ENCODE results near the gene NEGR1. TPM values are rescaled to one million over a fixed set of nuclear protein-coding genes. Genes with fewer than 3 reads are reported as not detected.

The NEGR1 gene
- total RNA-seq, 2 experiments from 2014 or later, result not detected

DNA sequence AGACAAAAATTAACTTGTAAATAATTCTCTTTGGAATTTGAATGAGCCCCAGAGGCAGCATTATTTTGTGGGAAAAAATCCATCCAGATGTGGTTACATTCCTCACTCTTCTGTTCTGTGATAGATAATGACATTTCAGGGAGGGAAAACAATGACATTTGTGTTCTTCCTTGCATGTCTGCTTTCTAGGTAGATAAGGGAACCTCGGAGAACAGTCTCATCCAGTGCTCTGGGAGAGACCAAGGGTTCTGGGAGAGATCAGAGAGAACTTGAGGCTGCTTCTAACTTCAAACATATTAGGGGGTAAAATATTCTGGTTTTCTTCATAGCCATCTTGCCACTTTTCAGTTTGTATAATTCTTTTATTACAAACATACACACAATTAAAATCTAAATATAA, 269.2 kb downstream of the NEGR1 start:
- DNase-seq, result no peak
- Mint-ChIP-seq H3K27ac (no peak overlapping the region), H3K4me3 (no peak overlapping the region), H3K36me3 (no peaks in the 10 kb centered on the region), H3K27me3 (no peaks in the 10 kb centered on the region), H3K9me3 (no peaks in the 10 kb centered on the region), H3K4me1 (no peaks in the 10 kb centered on the region)
- POLR2A ChIA-PET, result no interaction called here
- no peak for ATAC-seq (ENCODE audit: low read depth)

GRCh38 chr1:72011721-72012120, 270.6 kb downstream of the NEGR1 start:
- H3K4me3 Mint-ChIP-seq, result no peak overlapping the region
- no peaks in the 10 kb centered on the region for H3K9me3 Mint-ChIP-seq
- no peaks in the 10 kb centered on the region for H3K4me1 Mint-ChIP-seq
- POLR2A ChIA-PET, result no interaction called here
- H3K27ac Mint-ChIP-seq, result no peak overlapping the region
- no peaks in the 10 kb centered on the region for H3K36me3 Mint-ChIP-seq
- no peak for ATAC-seq (ENCODE audit: low read depth)
- no peak for DNase-seq
- H3K27me3 Mint-ChIP-seq, result no peaks in the 10 kb centered on the region

DNA sequence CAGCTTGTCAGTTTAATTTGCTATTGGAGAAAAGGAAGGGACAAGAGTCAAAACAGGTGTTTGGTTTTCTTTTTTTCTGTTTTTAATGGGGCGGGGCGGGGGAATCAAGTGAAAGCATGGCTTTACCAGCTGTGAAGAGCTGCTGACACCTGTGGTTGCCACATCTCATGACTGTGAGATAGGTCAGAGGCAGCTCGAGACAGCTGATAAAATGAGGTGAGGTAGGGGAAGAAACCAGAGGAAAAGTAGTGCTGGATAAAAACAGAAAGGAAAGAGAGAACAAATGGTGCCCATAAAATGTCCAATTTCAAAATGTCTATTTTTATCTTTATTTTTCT, 272.3 kb downstream of the NEGR1 start:
- H3K27ac Mint-ChIP-seq, result no peak overlapping the region
- DNase-seq, result no peak
- H3K36me3 Mint-ChIP-seq, result no peaks in the 10 kb centered on the region
- no peaks in the 10 kb centered on the region for H3K9me3 Mint-ChIP-seq
- H3K4me3 Mint-ChIP-seq, result no peak overlapping the region
- no peaks in the 10 kb centered on the region for H3K27me3 Mint-ChIP-seq
- ATAC-seq (ENCODE audit: low read depth), result no peak
- POLR2A ChIA-PET, result no interaction called here
- no peaks in the 10 kb centered on the region for H3K4me1 Mint-ChIP-seq

GRCh38 chr1:72009173-72010093, 272.9 kb downstream of the NEGR1 start:
- ATAC-seq (ENCODE audit: low read depth) (no peak), DNase-seq (no peak)
- Mint-ChIP-seq H3K27ac (no peak overlapping the region), H3K27me3 (no peaks in the 10 kb centered on the region), H3K4me1 (no peaks in the 10 kb centered on the region), H3K9me3 (no peaks in the 10 kb centered on the region), H3K36me3 (no peaks in the 10 kb centered on the region), H3K4me3 (no peak overlapping the region)
- POLR2A ChIA-PET, result no interaction called here

GRCh38 chr1:72007312-72007711, 275.0 kb downstream of the NEGR1 start:
- POLR2A ChIA-PET, result no interaction called here
- ATAC-seq (ENCODE audit: low read depth), result no peak
- Mint-ChIP-seq H3K27ac (no peak overlapping the region), H3K9me3 (no peaks in the 10 kb centered on the region), H3K4me1 (no peaks in the 10 kb centered on the region), H3K36me3 (no peaks in the 10 kb centered on the region), H3K4me3 (no peak overlapping the region), H3K27me3 (peaks cover 2% of the 10 kb centered on the region)
- DNase-seq, result no peak

DNA sequence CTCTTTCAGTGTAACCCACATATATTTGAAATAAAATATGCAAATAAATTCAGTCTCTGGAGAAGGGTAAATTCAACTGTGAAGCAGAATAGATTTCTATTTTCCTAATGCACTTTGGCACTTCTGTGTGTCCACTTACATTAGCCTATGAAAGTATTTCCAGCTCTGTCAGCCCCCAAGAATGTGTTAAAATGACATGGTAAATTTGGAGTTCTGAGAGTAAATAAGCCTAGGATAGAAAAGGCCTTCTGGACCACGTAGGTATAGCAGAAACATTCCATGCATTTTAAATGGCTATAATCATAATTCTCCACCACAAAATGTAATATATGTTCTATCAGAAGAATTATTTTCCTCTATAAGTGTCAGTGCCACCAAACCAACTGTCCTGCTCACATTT, 276.2 kb downstream of the NEGR1 start:
- Mint-ChIP-seq H3K4me3 (no peak overlapping the region), H3K9me3 (no peaks in the 10 kb centered on the region)
- no peak for ATAC-seq (ENCODE audit: low read depth)

GRCh38 chr1:72003092-72003491, 279.2 kb downstream of the NEGR1 start:
- Mint-ChIP-seq H3K27ac (no peak overlapping the region), H3K4me1 (no peaks in the 10 kb centered on the region), H3K36me3 (no peaks in the 10 kb centered on the region), H3K9me3 (no peaks in the 10 kb centered on the region), H3K4me3 (no peak overlapping the region), H3K27me3 (peaks cover 2% of the 10 kb centered on the region)
- POLR2A ChIA-PET, result no interaction called here
- no peak for DNase-seq
- ATAC-seq (ENCODE audit: low read depth), result no peak

More for the DNA sequence above, 276.2 kb downstream of the NEGR1 start:
- Mint-ChIP-seq H3K36me3 (no peaks in the 10 kb centered on the region), H3K27ac (no peak overlapping the region), H3K4me1 (no peaks in the 10 kb centered on the region), H3K27me3 (peaks cover 2% of the 10 kb centered on the region)
- POLR2A ChIA-PET, result no interaction called here
- no peak for DNase-seq

DNA sequence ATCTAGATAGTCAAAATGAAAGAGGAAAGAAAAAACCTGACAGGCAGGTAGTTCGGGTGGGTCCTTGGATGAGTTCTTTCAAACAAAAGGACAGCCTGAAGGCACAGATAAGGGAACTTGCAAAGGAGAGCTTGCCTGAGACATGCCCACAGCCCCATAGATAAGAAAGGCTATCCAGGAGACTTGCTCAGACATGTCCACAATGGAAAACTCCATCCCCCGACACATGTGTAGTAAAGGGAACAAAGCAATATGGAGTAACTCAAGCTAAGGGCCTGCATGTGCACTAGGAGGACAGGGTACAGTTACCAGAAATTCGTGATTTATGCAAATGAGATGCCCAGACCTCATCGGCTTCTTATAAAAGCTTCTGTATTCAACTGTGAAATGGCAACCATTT, 281.5 kb downstream of the NEGR1 start:
- Mint-ChIP-seq H3K4me1 (no peaks in the 10 kb centered on the region), H3K27ac (no peak overlapping the region), H3K9me3 (no peaks in the 10 kb centered on the region), H3K27me3 (peaks cover 2% of the 10 kb centered on the region), H3K4me3 (no peak overlapping the region), H3K36me3 (no peaks in the 10 kb centered on the region)
- DNase-seq (no peak), ATAC-seq (ENCODE audit: low read depth) (no peak)
- POLR2A ChIA-PET, result no interaction called here

GRCh38 chr1:71994646-71995045, 287.7 kb downstream of the NEGR1 start:
- Mint-ChIP-seq H3K4me1 (no peaks in the 10 kb centered on the region), H3K27me3 (no peaks in the 10 kb centered on the region), H3K36me3 (no peaks in the 10 kb centered on the region), H3K4me3 (no peak overlapping the region), H3K27ac (no peak overlapping the region), H3K9me3 (no peaks in the 10 kb centered on the region)
- DNase-seq (no peak), ATAC-seq (ENCODE audit: low read depth) (no peak)
- POLR2A ChIA-PET, result no interaction called here

DNA sequence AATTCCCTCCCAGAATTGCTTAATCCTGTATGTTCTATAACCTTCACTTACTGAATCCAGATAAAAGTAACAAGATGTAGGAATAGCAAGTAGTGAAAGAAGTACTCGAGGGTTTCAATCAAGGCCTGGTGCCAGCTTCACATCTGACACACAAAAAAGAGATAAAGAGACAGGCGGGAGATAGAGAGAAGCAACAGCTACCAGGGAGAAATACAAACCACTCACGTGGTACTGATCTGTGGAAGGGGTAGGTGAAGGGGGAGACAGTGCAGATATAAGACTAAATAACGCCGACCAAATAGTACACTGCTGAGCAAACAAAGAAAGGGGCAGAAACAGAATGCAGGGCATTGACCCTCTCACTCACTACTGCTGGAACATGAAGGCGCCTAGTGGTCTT, 295.2 kb downstream of the NEGR1 start:
- Mint-ChIP-seq H3K4me3 (no peak overlapping the region), H3K4me1 (no peaks in the 10 kb centered on the region), H3K36me3 (no peaks in the 10 kb centered on the region), H3K27ac (no peak overlapping the region), H3K9me3 (no peaks in the 10 kb centered on the region), H3K27me3 (no peaks in the 10 kb centered on the region)
- DNase-seq (no peak), ATAC-seq (ENCODE audit: low read depth) (no peak)
- POLR2A ChIA-PET, result no interaction called here

DNA sequence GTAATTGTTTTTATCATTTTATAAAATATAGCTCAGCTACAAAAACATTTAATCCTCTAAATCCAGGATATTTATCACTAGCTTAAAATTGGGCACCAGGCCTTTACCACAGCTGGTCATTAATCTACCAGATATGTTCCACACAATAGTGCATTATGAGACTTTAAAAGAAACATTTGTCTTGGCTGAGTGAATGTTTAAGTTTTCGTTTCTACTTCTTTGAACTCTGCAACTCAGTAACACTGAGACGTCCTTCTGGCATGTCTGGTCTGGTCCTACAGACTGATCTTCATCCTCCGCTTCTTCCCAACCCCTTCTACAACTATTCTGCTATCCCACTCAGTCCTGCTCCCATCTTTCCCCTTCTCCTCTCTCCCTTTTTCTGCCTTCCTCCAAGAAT, 296.2 kb downstream of the NEGR1 start:
- H3K36me3 Mint-ChIP-seq, result no peaks in the 10 kb centered on the region
- POLR2A ChIA-PET, result no interaction called here
- no peaks in the 10 kb centered on the region for H3K27me3 Mint-ChIP-seq
- H3K9me3 Mint-ChIP-seq, result no peaks in the 10 kb centered on the region
- no peak overlapping the region for H3K4me3 Mint-ChIP-seq
- no peak for DNase-seq
- H3K27ac Mint-ChIP-seq, result no peak overlapping the region
- no peak for ATAC-seq (ENCODE audit: low read depth)
- no peaks in the 10 kb centered on the region for H3K4me1 Mint-ChIP-seq

- POLR2A ChIA-PET, result no interaction called here
- DNase-seq, result no peak
- Mint-ChIP-seq H3K9me3 (no peaks in the 10 kb centered on the region), H3K36me3 (no peaks in the 10 kb centered on the region), H3K27ac (no peak overlapping the region), H3K4me3 (no peak overlapping the region), H3K27me3 (no peaks in the 10 kb centered on the region), H3K4me1 (peaks cover 1% of the 10 kb centered on the region)
- no peak for ATAC-seq (ENCODE audit: low read depth)
These were observed 301.8 kb downstream of the NEGR1 start for GRCh38 chr1:71980556-71980955.

- DNase-seq (no peak), ATAC-seq (ENCODE audit: low read depth) (no peak)
- no peaks in the 10 kb centered on the region for H3K9me3 Mint-ChIP-seq
- POLR2A ChIA-PET, result no interaction called here
- no peaks in the 10 kb centered on the region for H3K27me3 Mint-ChIP-seq
- no peak overlapping the region for H3K27ac Mint-ChIP-seq
- H3K4me1 Mint-ChIP-seq, result peaks cover 1% of the 10 kb centered on the region
- no peaks in the 10 kb centered on the region for H3K36me3 Mint-ChIP-seq
- H3K4me3 Mint-ChIP-seq, result no peak overlapping the region
These were observed 302.5 kb downstream of the NEGR1 start for GRCh38 chr1:71979882-71980281.

DNA sequence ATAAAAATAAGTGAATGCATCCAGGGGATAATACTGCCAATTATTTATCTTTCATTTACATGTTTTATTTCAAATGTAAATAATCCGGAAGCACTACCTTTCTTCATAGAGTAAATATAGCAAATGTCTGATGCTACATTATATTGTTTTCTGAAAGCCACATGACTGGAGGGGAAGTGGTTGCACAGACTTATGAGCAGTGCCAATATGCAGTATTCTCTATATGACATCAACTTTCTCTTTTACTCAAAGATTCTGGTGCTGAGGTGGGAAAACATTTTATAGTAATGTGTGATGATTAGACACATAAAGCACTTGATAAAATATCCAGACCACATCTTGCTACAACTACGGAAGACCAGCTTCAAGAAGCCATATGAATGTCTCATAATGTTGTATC, 314.7 kb downstream of the NEGR1 start:
- H3K4me3 Mint-ChIP-seq, result no peak overlapping the region
- DNase-seq, result no peak
- no peaks in the 10 kb centered on the region for H3K27me3 Mint-ChIP-seq
- no peak for ATAC-seq (ENCODE audit: low read depth)
- no peak overlapping the region for H3K27ac Mint-ChIP-seq
- no peaks in the 10 kb centered on the region for H3K36me3 Mint-ChIP-seq
- no peaks in the 10 kb centered on the region for H3K4me1 Mint-ChIP-seq
- H3K9me3 Mint-ChIP-seq, result no peaks in the 10 kb centered on the region
- POLR2A ChIA-PET, result no interaction called here

GRCh38 chr1:71964188-71964587, 318.2 kb downstream of the NEGR1 start:
- H3K36me3 Mint-ChIP-seq, result no peaks in the 10 kb centered on the region
- no peaks in the 10 kb centered on the region for H3K4me1 Mint-ChIP-seq
- POLR2A ChIA-PET, result no interaction called here
- H3K27me3 Mint-ChIP-seq, result no peaks in the 10 kb centered on the region
- no peak overlapping the region for H3K4me3 Mint-ChIP-seq
- H3K27ac Mint-ChIP-seq, result no peak overlapping the region
- DNase-seq, result no peak
- no peak for ATAC-seq (ENCODE audit: low read depth)
- H3K9me3 Mint-ChIP-seq, result no peaks in the 10 kb centered on the region

All from activated naive CD8-positive, alpha-beta T cell treated with anti-CD3 and anti-CD28 coated beads, Interleukin-2, amount 10 ng/mL, durations not matched to agents 7 days and 5 days (primary cell).